Measurements from ENCODE around the gene FBXO36. TPM values are rescaled to one million over a fixed set of nuclear protein-coding genes. Genes with fewer than 3 reads are reported as not detected.
A peak's percentile ranks its signal among the peaks of the same experiment; 100 is the strongest.

FBXO36 gene
- total and polyA plus RNA-seq, 2 of the 13 experiments (the other 11 are each of a cell fraction or from before 2014, with no cell fraction given) = 2.8 TPM

DNA sequence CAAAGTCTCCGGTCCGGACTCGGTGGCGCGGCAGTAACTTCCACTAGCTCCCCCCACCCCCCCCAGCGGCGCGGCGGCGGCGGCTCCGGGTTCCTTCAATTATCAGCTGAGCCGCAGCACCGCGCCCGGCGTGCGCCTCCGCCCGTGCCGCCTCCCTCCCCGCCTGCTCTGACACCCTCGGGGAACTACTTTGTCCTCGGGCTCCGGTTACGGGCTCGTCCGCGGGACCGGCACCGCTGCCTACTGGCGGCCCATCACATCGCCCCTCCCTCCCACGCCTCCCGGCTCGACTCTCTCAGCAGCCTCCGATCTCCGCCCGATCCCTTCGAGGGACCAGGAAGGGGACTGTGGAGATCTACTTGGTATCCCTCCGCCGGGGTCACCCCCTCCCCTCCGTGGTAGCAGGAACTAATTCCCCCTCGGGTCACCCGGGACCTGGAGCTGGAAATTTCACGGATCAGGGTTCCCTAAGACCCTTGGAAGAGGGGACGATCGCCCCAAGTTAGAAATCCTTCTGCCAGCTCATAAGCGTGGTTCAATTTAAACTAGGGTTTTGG, 333 bp upstream of the FBXO36 start, which contains the start of gene TRIP12 (continued):
- no peak; the same call in 1 of the 2 replicates for TF ChIP-seq ZBTB40 (IDR thresholded peaks at IDR 0.05)
- peak; percentile 62; the same call in 1 of the 2 replicates for TF ChIP-seq ZBTB40 (CRISPR knock-in tag; IDR thresholded peaks at IDR 0.05)
- TF ChIP-seq FOXC1 (CRISPR knock-in tag; IDR thresholded peaks at IDR 0.05; ENCODE audit: borderline replicate concordance) = peak; percentile 87
- peak; percentile 70 for TF ChIP-seq ZNF607 (CRISPR knock-in tag; IDR thresholded peaks at IDR 0.05; ENCODE audit: borderline replicate concordance)
- TF ChIP-seq ERF (CRISPR knock-in tag; IDR thresholded peaks at IDR 0.05) = peak; percentile 19; the same call in 1 of the 2 replicates
- no peak for TF ChIP-seq IKZF4 (CRISPR knock-in tag; IDR thresholded peaks at IDR 0.05; ENCODE audit: borderline replicate concordance, low read depth, not compliant biosample characterization)
- TF ChIP-seq EZH2 (conservative IDR thresholded peaks at IDR 0.05; ENCODE audit: low read depth, low read length) = no peak
- peak in 1 of 2 experiments; percentile 89; a peak in 1 of 4 replicates for TF ChIP-seq KLF16 (CRISPR knock-in tag; IDR thresholded peaks at IDR 0.05)
- TF ChIP-seq CBX2 (IDR thresholded peaks at IDR 0.05; ENCODE audit: low read depth, low read length) = no peak
- TF ChIP-seq CBX2 (CRISPR knock-in tag; IDR thresholded peaks at IDR 0.05; ENCODE audit: low read depth) = no peak
- 0 out of 2 replicates have a peak, but pooled peaks have one; percentile 4 for TF ChIP-seq ZBTB42 (CRISPR knock-in tag; IDR thresholded peaks at IDR 0.05)
- TF ChIP-seq ZNF780A (CRISPR knock-in tag; IDR thresholded peaks at IDR 0.05) = peak; percentile 83
- TF ChIP-seq ZNF224 (CRISPR knock-in tag; IDR thresholded peaks at IDR 0.05) = 0 out of 2 replicates have a peak, but pooled peaks have one; percentile 13
- TF ChIP-seq TEAD2 (CRISPR knock-in tag; IDR thresholded peaks at IDR 0.05) = no peak
- peak; percentile 61 for TF ChIP-seq KDM3A (CRISPR knock-in tag; IDR thresholded peaks at IDR 0.05; ENCODE audit: low read depth)
- peak; percentile 98 for TF ChIP-seq NR2C2 (CRISPR knock-in tag; IDR thresholded peaks at IDR 0.05; ENCODE audit: borderline replicate concordance)
- TF ChIP-seq SALL1 (CRISPR knock-in tag; IDR thresholded peaks at IDR 0.05) = peak; percentile 70
- TF ChIP-seq, protein P1, sequence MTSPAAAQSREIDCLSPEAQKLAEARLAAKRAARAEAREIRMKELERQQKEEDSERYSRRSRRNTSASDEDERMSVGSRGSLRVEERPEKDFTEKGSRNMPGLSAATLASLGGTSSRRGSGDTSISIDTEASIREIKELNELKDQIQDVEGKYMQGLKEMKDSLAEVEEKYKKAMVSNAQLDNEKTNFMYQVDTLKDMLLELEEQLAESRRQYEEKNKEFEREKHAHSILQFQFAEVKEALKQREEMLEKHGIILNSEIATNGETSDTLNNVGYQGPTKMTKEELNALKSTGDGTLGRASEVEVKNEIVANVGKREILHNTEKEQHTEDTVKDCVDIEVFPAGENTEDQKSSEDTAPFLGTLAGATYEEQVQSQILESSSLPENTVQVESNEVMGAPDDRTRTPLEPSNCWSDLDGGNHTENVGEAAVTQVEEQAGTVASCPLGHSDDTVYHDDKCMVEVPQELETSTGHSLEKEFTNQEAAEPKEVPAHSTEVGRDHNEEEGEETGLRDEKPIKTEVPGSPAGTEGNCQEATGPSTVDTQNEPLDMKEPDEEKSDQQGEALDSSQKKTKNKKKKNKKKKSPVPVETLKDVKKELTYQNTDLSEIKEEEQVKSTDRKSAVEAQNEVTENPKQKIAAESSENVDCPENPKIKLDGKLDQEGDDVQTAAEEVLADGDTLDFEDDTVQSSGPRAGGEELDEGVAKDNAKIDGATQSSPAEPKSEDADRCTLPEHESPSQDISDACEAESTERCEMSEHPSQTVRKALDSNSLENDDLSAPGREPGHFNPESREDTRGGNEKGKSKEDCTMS (CRISPR knock-in tag; conservative IDR thresholded peaks at IDR 0.05) = no peak
- peak; percentile 95 to 100 for TF ChIP-seq NR2F1 (CRISPR knock-in tag; IDR thresholded peaks at IDR 0.05)
- peak; percentile 71 for TF ChIP-seq SP5 (CRISPR knock-in tag; IDR thresholded peaks at IDR 0.05; ENCODE audit: borderline replicate concordance, low read depth)

All from HepG2 (cell line).